PC-9 (cell line): ENCODE results near the gene CSN3.

Experiments used
- EZH2 ChIP-seq: fragments of 200-600 bp; sonication (generic); IDR thresholded peaks from 2 replicates; pipeline ENCODE4 v1.8.0; 2017; ENCODE audit warnings: antibody characterized with exemption, low read depth
- TF ChIP-seq, protein P1 (sequence below): fragments of 200-600 bp; sonication (generic); conservative IDR thresholded peaks from 2 replicates; pipeline ENCODE4 v1.6.1; 2017; ENCODE audit warnings: mixed run types, antibody characterized with exemption, mild to moderate bottlenecking, moderate library complexity

DNA sequence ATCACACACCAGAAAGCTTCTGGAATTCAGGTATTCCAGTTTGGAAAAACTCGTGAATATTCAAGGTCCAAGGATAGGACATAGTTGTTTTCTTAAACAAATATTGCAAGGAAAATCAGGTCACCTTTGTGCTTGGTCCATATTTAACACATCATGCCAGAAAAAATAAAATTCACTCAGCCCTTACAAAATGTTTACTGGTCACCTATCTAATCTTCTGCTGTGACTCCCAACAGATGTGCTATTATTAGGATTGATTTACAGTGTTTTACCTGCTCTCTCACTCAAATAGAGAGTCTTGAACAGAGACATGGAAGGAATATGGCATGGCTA is 9.5 kb downstream of the CSN3 start:
- TF ChIP-seq, protein P1, sequence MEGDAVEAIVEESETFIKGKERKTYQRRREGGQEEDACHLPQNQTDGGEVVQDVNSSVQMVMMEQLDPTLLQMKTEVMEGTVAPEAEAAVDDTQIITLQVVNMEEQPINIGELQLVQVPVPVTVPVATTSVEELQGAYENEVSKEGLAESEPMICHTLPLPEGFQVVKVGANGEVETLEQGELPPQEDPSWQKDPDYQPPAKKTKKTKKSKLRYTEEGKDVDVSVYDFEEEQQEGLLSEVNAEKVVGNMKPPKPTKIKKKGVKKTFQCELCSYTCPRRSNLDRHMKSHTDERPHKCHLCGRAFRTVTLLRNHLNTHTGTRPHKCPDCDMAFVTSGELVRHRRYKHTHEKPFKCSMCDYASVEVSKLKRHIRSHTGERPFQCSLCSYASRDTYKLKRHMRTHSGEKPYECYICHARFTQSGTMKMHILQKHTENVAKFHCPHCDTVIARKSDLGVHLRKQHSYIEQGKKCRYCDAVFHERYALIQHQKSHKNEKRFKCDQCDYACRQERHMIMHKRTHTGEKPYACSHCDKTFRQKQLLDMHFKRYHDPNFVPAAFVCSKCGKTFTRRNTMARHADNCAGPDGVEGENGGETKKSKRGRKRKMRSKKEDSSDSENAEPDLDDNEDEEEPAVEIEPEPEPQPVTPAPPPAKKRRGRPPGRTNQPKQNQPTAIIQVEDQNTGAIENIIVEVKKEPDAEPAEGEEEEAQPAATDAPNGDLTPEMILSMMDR = no peak
- no peak for TF ChIP-seq EZH2
